Measurements from ENCODE around the gene EML4.
"Not testable (repeated sequence)": the region's sequence is repeated elsewhere in the genome, so short reads cannot be mapped to it uniquely, and the experiment has no call there.

The EML4 gene

GRCh38 chr2:42360493-42360889 lies 191.3 kb downstream of the EML4 start:
- DNase-seq (no peak), ATAC-seq (no peak)

GRCh38 chr2:42360890-42361727 lies 192.0 kb downstream of the EML4 start, which contains the start of gene COX7A2L:
Gene COX7A2L, minus strand, starts transcription at chr2:42361217. Its CDS starts 56 bp downstream, at chr2:42361161.
- ATAC-seq (peak; percentile 98), DNase-seq (peak; percentile 96)

GRCh38 chr2:42361728-42362283 lies 192.7 kb downstream of the EML4 start:
- no peak for ATAC-seq
- no peak for DNase-seq

- DNase-seq (no peak), ATAC-seq (no peak)
These were observed 194.3 kb downstream of the EML4 start for GRCh38 chr2:42363413-42363812.

- DNase-seq: no peak
- no peak for ATAC-seq
These were observed 195.5 kb downstream of the EML4 start for GRCh38 chr2:42364658-42365057.

- DNase-seq (no peak), ATAC-seq (no peak)
These were observed 197.3 kb downstream of the EML4 start for GRCh38 chr2:42366411-42366810.

- no peak for ATAC-seq
- DNase-seq: no peak
These were observed 198.7 kb downstream of the EML4 start for GRCh38 chr2:42367835-42368234.

GRCh38 chr2:42368817-42369531 lies 199.8 kb downstream of the EML4 start:
- DNase-seq (no peak), ATAC-seq (no peak)

GRCh38 chr2:42369532-42370229 lies 200.5 kb downstream of the EML4 start:
- no peak for ATAC-seq
- no peak for DNase-seq

GRCh38 chr2:42371611-42372473 lies 202.7 kb downstream of the EML4 start:
- ATAC-seq: no peak
- no peak for DNase-seq

- ATAC-seq (no peak), DNase-seq (no peak)
These were observed 203.5 kb downstream of the EML4 start for GRCh38 chr2:42372474-42373200.

GRCh38 chr2:42376758-42377157 lies 207.6 kb downstream of the EML4 start:
- DNase-seq (no peak), ATAC-seq (peak; percentile 43)

- ATAC-seq: no peak
- DNase-seq: no peak
These were observed 209.3 kb downstream of the EML4 start for GRCh38 chr2:42378415-42378814.

- not testable (repeated sequence) for DNase-seq, ATAC-seq
These were observed 210.9 kb downstream of the EML4 start for GRCh38 chr2:42380026-42380425.

- DNase-seq (no peak), ATAC-seq (no peak)
These were observed 213.0 kb downstream of the EML4 start for GRCh38 chr2:42382144-42382543.
